GM19468 (cell line): ENCODE data around the gene ZNF160.

Source experiments
- ATAC-seq: cut with Tn5 transposase; IDR thresholded peaks from one replicate; pipeline ENCODE4 v1.9.1; 2021; ENCODE audit warnings: mild to moderate bottlenecking, moderate library complexity, moderate number of reproducible peaks; ENCODE audit not compliant: unreplicated experiment; ENCODE audit errors: extremely low read depth

ZNF160 gene

GRCh38 chr19:53094754-53095575, 8.3 kb downstream of the ZNF160 start:
- ATAC-seq, result no peak

GRCh38 chr19:53092723-53093122, 10.5 kb downstream of the ZNF160 start:
- no peak for ATAC-seq

GRCh38 chr19:53091413-53092254, 11.6 kb downstream of the ZNF160 start:
- ATAC-seq, result no peak

DNA sequence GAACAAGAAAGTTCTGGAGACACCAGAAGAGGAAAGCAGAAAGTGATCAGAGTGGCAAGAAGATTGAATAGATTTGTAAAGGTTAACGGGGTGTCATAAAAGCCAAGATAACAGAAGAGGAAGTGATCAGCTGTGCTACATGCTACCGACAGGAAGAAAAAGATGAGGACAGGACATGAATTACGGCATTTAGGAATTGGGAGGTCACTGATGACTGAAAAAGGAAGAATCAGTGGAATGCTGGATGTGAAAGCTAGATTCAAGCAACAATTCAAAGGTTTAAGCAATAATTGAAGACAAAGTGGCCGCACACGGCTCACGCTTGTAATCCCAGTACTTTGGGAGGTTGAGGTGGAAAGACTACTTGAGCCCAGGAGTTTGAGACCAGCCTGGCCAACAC, 15.1 kb downstream of the ZNF160 start:
- no peak for ATAC-seq

GRCh38 chr19:53086949-53087348, 16.3 kb downstream of the ZNF160 start:
- ATAC-seq, result no peak

DNA sequence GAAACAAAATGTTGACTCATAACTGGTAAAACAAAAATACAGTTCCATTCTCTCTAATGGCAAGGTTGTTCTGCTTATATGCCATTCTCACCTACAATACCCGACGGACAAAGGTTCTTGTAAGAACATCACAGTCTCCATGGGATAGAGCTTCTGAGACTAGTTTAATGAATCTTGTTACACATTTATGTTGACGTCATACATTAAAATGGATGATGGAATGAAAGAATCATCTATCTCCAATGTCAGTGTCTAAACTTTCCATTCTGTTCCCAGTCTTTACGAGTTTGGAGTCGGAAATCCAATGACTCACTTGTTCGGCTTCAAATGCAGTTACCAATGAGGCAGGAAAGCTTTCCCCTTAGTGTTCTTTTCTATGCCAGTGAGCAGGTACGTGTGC, 17.7 kb downstream of the ZNF160 start:
- no peak for ATAC-seq

DNA sequence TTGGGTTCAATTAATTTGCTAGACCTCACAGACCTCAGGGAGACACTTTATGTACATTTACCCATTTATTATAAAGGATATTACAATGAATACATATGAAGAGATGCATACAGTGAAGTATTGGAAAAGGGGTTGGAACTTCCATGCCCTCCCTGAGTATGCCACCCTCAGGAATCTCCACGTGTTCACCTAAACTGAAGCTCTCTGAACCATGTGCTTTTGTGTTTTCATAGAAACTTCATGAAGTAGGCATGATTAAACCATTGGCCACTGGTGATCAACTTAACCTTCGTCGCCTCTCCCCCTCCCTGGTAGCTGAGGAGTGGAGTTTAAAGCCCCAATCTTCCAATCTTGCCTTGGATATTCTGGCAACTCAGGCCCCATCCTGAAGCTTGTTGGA, 20.3 kb downstream of the ZNF160 start:
- ATAC-seq, result no peak

- ATAC-seq, result no peak
Observed at GRCh38 chr19:53079313-53079924, 23.8 kb downstream of the ZNF160 start.

DNA sequence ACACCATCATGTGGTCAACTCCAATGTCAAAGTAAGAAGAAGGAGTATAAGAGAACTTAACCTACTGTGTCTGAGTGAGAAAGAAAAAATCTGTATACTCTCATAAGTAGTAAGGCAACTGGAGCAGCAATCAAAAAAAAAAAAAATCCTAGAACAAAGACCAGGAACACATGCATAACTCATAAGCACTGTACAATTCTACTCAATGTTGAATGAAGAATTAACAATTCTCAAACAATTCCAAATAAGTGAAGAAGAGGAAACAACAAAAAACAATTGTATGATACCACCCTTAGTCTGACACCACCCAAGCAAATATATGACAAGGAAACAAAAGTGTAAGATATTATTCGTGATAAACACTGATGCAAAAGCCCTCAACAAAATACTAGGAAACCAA, 24.6 kb downstream of the ZNF160 start:
- no peak for ATAC-seq

DNA sequence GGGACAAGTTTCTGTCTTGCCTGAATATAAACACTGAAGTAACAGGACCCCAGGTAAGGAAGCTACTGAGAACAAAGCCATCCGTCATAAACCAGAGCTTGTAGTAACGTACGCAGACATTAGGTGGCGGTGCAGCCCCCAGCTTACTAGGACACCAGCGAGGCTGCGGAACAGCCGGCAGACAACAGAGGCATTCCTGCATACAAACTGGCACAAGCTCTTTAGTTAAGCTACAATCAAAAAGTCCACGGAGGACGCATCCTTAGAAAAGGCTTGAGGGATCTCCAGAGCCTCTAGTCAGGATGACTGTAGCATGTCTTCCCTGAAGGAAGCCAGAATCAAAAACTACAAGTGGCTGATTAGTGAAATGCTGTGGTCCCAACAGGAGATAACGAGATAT, 26.2 kb downstream of the ZNF160 start:
- no peak for ATAC-seq

GRCh38 chr19:53068834-53069233, 34.4 kb downstream of the ZNF160 start:
- ATAC-seq, result no peak

DNA sequence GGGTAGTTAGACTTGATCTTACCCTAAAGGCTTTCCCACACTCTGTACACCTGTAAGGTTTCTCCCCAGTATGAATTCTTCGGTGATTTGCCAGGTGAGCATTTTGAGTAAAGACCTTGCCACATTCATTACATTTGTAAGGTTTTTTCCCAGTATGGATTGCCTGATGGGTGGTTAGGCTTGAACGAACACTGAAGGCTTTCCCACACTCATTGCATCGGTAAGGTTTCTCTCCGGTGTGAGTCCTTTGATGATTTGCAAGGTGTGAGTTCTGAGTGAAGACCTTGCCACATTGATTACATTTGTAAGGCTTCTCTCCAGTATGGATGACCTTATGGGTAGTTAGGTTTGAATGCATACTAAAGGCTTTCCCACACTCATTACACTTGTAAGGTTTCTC, 35.0 kb downstream of the ZNF160 start:
- no peak for ATAC-seq

DNA sequence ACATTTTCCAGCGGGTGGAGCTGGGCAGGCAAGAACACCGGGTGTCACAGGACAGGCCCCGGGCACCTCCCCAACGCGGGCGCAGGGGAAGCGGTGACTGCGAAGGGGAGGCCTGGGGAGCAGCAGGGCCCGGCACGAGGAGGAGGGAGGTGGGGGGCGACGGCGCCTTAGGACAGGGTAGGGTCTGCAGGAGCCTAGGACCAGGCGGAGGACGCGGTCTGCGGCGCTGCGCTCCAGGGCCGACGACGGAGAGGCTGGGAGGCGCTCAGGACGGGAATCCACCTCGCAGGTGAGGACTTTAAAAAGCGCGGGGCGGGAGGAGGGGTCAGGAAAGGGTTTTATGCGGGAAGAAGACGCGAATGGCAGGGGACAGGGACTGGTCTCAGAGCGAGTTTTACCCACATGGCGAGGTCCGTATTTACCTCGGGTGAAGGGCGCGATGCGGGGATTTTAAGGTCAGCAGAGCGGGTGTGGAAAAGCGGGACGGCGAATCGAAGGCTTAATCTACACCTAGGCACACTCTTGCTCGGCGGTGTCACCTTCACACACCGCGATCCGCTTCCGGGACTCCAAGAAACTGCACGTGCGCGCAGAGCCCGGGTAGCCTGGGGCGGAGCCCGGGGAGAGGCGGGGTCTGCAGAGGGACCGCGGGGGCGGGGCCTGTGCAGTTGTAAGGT, 45.2 kb downstream of the ZNF160 start:
- ATAC-seq, result no peak

DNA sequence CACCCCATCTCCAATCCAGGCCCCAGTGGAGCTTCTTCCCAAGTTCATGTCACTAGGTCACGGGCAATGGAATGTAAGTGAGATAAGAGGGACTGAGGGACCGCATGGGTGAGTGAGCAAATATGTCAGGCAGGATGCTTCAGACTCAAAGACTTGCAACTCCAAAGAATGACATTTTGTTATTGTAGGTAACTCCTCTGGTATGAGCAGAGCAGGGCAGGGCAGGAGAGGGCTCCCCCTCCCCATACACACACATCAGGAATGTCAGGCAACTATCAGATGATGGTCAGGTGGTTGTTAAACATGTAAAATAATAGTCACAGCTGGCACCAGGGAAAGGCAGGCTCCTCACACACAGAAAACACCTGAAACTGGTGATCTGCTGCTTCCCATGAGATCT, 48.1 kb downstream of the ZNF160 start:
- ATAC-seq, result no peak

DNA sequence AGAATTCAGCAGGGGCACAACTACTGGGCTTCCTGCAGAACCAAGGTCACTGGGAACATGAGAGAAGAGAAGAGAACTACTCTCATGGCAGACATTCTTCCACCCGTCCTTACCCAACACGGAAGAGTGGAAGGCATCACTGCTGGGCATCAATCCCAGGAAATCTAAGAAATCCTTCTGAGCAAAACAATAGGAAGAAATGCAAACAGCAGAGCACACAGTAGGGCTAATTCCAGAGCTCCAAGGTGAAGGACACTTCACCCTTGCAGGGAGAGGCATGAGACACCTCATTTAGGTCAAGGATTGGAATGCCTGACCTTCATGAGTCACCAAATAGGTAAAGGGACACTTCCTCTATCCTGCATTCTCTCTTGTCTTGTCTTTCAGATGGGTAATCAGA, 55.8 kb downstream of the ZNF160 start:
- no peak for ATAC-seq

DNA sequence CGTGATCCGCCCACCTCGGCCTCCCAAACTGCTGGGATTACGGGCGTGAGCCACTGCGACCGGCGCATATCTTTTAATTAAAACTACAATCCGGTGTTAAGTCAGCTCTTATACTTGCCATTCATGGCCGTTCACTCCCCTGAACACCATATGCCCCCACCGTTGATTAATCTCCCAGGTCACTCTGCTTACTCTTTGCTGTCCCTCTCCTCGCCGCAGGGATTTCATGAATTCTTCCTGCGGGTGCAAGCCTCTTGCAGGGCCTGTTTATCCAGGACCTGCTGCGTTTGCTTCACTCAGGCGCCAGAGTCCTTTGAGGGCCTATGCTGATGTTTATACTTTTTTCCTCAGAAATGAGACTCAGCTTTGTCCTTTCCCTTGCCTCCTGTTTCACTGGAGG, 57.7 kb downstream of the ZNF160 start:
- ATAC-seq, result no peak

GRCh38 chr19:53041366-53041765, 61.9 kb downstream of the ZNF160 start:
- no peak for ATAC-seq

- no peak for ATAC-seq
Observed at GRCh38 chr19:53037101-53038097, 65.8 kb downstream of the ZNF160 start.

GRCh38 chr19:53034948-53035675, 68.1 kb downstream of the ZNF160 start:
- no peak for ATAC-seq
